ENCODE data around the gene PRDM2. TPM values are rescaled to one million over a fixed set of nuclear protein-coding genes. Genes with fewer than 3 reads are reported as not detected.

The PRDM2 gene
- total RNA-seq, 1 donor from 2014 or later: 55.2 TPM

GRCh38 chr1:13769212-13769611, 69.2 kb downstream of the PRDM2 start:
- Mint-ChIP-seq H3K9me3 (no peaks in the 10 kb centered on the region), H3K36me3 (ENCODE audit: low read depth) (peaks cover 9% of the 10 kb centered on the region), H3K4me1 (peaks cover 25% of the 10 kb centered on the region), H3K27ac (ENCODE audit: unreplicated experiment) (peak overlapping the region; percentile 36), H3K4me3 (no peak overlapping the region), H3K27me3 (ENCODE audit: low read depth) (no peaks in the 10 kb centered on the region)
- no peak for TF ChIP-seq CTCF (conservative IDR thresholded peaks at IDR 0.05)
- no peak for DNase-seq (ENCODE audit: low read depth, low spot score)

- Mint-ChIP-seq H3K36me3 (ENCODE audit: low read depth) (peaks cover 9% of the 10 kb centered on the region), H3K4me3 (no peak overlapping the region), H3K4me1 (peaks cover 19% of the 10 kb centered on the region), H3K9me3 (no peaks in the 10 kb centered on the region), H3K27ac (ENCODE audit: unreplicated experiment) (no peak overlapping the region), H3K27me3 (ENCODE audit: low read depth) (no peaks in the 10 kb centered on the region)
- TF ChIP-seq CTCF (conservative IDR thresholded peaks at IDR 0.05): no peak
- DNase-seq (ENCODE audit: low read depth, low spot score): no peak
These were observed 69.8 kb downstream of the PRDM2 start for GRCh38 chr1:13769830-13770229.

GRCh38 chr1:13770743-13771142, 70.8 kb downstream of the PRDM2 start:
- Mint-ChIP-seq H3K4me3 (no peak overlapping the region), H3K36me3 (ENCODE audit: low read depth) (peaks cover 9% of the 10 kb centered on the region), H3K27ac (ENCODE audit: unreplicated experiment) (no peak overlapping the region), H3K9me3 (no peaks in the 10 kb centered on the region), H3K27me3 (ENCODE audit: low read depth) (no peaks in the 10 kb centered on the region), H3K4me1 (peaks cover 13% of the 10 kb centered on the region)
- TF ChIP-seq CTCF (conservative IDR thresholded peaks at IDR 0.05): no peak
- no peak for DNase-seq (ENCODE audit: low read depth, low spot score)

- H3K27me3 Mint-ChIP-seq (ENCODE audit: low read depth): no peaks in the 10 kb centered on the region
- no peak overlapping the region for H3K27ac Mint-ChIP-seq (ENCODE audit: unreplicated experiment)
- H3K9me3 Mint-ChIP-seq: no peaks in the 10 kb centered on the region
- TF ChIP-seq CTCF (conservative IDR thresholded peaks at IDR 0.05): no peak
- peaks cover 5% of the 10 kb centered on the region for H3K36me3 Mint-ChIP-seq (ENCODE audit: low read depth)
- no peak for DNase-seq (ENCODE audit: low read depth, low spot score)
- H3K4me1 Mint-ChIP-seq: peaks cover 9% of the 10 kb centered on the region
- H3K4me3 Mint-ChIP-seq: no peak overlapping the region
These were observed 71.8 kb downstream of the PRDM2 start for GRCh38 chr1:13771745-13772144.

DNA sequence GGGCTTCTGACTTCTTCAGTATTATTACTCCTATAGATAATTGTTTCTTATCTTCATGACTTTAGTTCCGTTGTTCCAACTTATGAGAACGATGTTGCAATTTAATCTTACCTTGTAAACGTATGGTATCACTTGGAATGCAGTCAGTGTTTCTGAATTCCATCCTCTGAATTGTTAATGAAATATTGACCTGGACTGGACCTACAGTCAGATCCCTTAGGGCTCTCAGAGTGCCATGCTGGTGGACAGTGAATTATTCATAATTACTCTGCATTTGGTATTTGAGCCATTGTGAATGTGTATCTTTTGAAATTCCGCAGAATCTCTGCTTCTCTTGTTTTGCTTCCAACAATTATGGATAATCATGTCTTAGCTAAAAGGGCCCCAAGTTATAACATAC, 72.3 kb downstream of the PRDM2 start:
- no peak for DNase-seq (ENCODE audit: low read depth, low spot score)
- Mint-ChIP-seq H3K9me3 (no peaks in the 10 kb centered on the region), H3K4me3 (no peak overlapping the region), H3K36me3 (ENCODE audit: low read depth) (peaks cover 5% of the 10 kb centered on the region), H3K27ac (ENCODE audit: unreplicated experiment) (no peak overlapping the region), H3K27me3 (ENCODE audit: low read depth) (no peaks in the 10 kb centered on the region), H3K4me1 (peaks cover 9% of the 10 kb centered on the region)
- TF ChIP-seq CTCF (conservative IDR thresholded peaks at IDR 0.05): no peak

DNA sequence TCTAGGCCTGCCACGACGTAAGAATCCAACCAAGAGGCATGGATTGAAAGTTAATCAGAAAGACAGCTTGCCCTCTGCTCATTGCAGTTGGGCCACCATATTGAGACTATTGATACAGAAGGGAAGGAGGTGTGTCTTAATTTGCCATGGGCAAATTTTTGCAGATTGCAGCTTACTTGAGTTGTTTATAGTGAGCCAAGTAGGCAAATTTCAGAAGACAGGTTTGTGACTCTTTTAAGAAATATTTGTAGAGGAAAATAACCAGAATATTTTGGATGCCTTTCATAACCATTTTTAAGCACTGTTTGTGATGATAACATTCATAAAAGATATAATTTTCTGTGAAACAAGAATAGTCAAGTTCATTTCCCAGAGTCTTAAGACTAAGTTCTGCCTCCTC, 74.1 kb downstream of the PRDM2 start:
- Mint-ChIP-seq H3K9me3 (no peaks in the 10 kb centered on the region), H3K27ac (ENCODE audit: unreplicated experiment) (no peak overlapping the region), H3K27me3 (ENCODE audit: low read depth) (no peaks in the 10 kb centered on the region), H3K36me3 (ENCODE audit: low read depth) (peaks cover 12% of the 10 kb centered on the region), H3K4me3 (no peak overlapping the region), H3K4me1 (peaks cover 5% of the 10 kb centered on the region)
- TF ChIP-seq CTCF (conservative IDR thresholded peaks at IDR 0.05): no peak
- no peak for DNase-seq (ENCODE audit: low read depth, low spot score)

Data from neural crest cell (in vitro differentiated cells).